SK-N-SH (cell line): ENCODE results near the gene MGAT5B. TPM values are rescaled to one million over a fixed set of nuclear protein-coding genes. Genes with fewer than 3 reads are reported as not detected.

Source experiments
- CTCF ChIA-PET: fragments of 300-600, 350-600 bp; formaldehyde crosslinking; extraction: SDS; loops from one replicate; lab custom pipeline; 2021; lab: Yijun Ruan, JAX
- POLR2A ChIA-PET: fragments of 350-600 bp; sonication (Branson Sonifier 250); formaldehyde crosslinking; extraction: SDS; loops from one replicate; lab custom pipeline; 2020; ENCODE audit warnings: antibody characterized with exemption, inconsistent platforms; lab: Yijun Ruan, JAX
- DNase-seq: peaks from one replicate; pipeline ENCODE4 v3.0.0; 2012
- H2AFZ ChIP-seq: fragments of 200-600 bp; sonication (generic); 2 replicates; pipeline ENCODE4 v1.8.1; 2016; ENCODE audit warnings: antibody characterized with exemption, mild to moderate bottlenecking, low read depth
- H3F3A ChIP-seq: fragments of 200-600 bp; sonication (generic); replicated peaks from 2 replicates; pipeline ENCODE3; 2016; ENCODE audit warnings: antibody characterized with exemption, mild to moderate bottlenecking; ENCODE audit not compliant: insufficient read depth
- H3K27ac ChIP-seq, 2 experiments: fragments of 200-500 bp in 1 of 2; fragments of 200-600 bp in 1 of 2; sonication (Bioruptor generic) in 1 of 2; sonication (generic), shearing (Covaris generic) in 1 of 2; 2 replicates each; pipeline versions ENCODE4 v1.5.1 to v1.6.1; 2014 to 2016; ENCODE audit warnings: low read depth in 2 of 2, inconsistent platforms in 1 of 2, low read length in 1 of 2, mild to moderate bottlenecking in 1 of 2, mixed read lengths in 1 of 2
- H3K27me3 ChIP-seq: fragments of 200-600 bp; sonication (generic), shearing (Covaris generic); 2 replicates; pipeline ENCODE4 v1.6.1; 2016; ENCODE audit warnings: mixed run types; ENCODE audit not compliant: insufficient read depth
- H3K36me3 ChIP-seq, 2 experiments: fragments of 200-500 bp in 1 of 2; fragments of 200-600 bp in 1 of 2; sonication (Bioruptor generic) in 1 of 2; sonication (generic) in 1 of 2; replicated peaks in 1 of 2; 2 replicates each; pipeline versions ENCODE3 to v1.5.1; 2014 to 2016; ENCODE audit warnings: low read length in 1 of 2, mild to moderate bottlenecking in 1 of 2; ENCODE audit not compliant: insufficient read depth in 2 of 2, control insufficient read depth in 1 of 2
- H3K4me1 ChIP-seq, 2 experiments: fragments of 200-500 bp in 1 of 2; fragments of 200-600 bp in 1 of 2; sonication (Bioruptor generic) in 1 of 2; sonication (generic), shearing (Covaris generic) in 1 of 2; 2 replicates each; pipeline versions ENCODE4 v1.5.1 to v1.6.1; 2014 to 2016; ENCODE audit warnings: low read depth in 1 of 2, low read length in 1 of 2, mixed run types in 1 of 2; ENCODE audit not compliant: insufficient read depth in 2 of 2, control insufficient read depth in 1 of 2
- H3K4me2 ChIP-seq: fragments of 200-600 bp; sonication (generic), shearing (Covaris generic); 2 replicates; pipeline ENCODE4 v1.6.1; 2017; ENCODE audit warnings: mixed run types
- H3K4me3 ChIP-seq, 2 experiments: fragments of 200-500 bp in 1 of 2; fragments of 200-600 bp in 1 of 2; sonication (Bioruptor generic) in 1 of 2; sonication (generic), shearing (Covaris generic) in 1 of 2; 2 replicates each; pipeline versions ENCODE4 v1.5.1 to v1.8.1; 2014 to 2016; ENCODE audit warnings: low read depth in 2 of 2, inconsistent platforms in 1 of 2, low read length in 1 of 2, mild to moderate bottlenecking in 1 of 2, mixed read lengths in 1 of 2, moderate library complexity in 1 of 2
- H3K79me2 ChIP-seq: fragments of 200-600 bp; sonication (generic); 2 replicates; pipeline ENCODE4 v1.8.1; 2017; ENCODE audit warnings: mild to moderate bottlenecking; ENCODE audit not compliant: insufficient read depth
- H3K9ac ChIP-seq: fragments of 200-600 bp; sonication (generic); 2 replicates; pipeline ENCODE4 v1.6.1; 2017; ENCODE audit warnings: mixed run types
- H3K9me2 ChIP-seq: fragments of 200-600 bp; sonication (generic); 2 replicates; pipeline ENCODE4 v1.6.1; 2017; ENCODE audit warnings: mixed run types
- H3K9me3 ChIP-seq: fragments of 200-600 bp; sonication (generic); 2 replicates; pipeline ENCODE4 v1.6.1; 2017; ENCODE audit warnings: mixed run types, mild to moderate bottlenecking, moderate library complexity
- H4K20me1 ChIP-seq: fragments of 200-600 bp; sonication (generic); 2 replicates; pipeline ENCODE4 v1.6.1; 2017; ENCODE audit warnings: mild to moderate bottlenecking, mixed run types; ENCODE audit not compliant: insufficient read depth
- EP300 ChIP-seq, 2 experiments: IDR thresholded peaks; 2 replicates each; pipeline versions ENCODE4 v1.4.0 to v1.6.1; 2012; ENCODE audit warnings: borderline replicate concordance in 1 of 2, low read depth in 1 of 2, low read length in 1 of 2
- FOSL2 ChIP-seq: IDR thresholded peaks from 2 replicates; pipeline ENCODE4 v1.4.0; 2012; ENCODE audit warnings: low read depth, mild to moderate bottlenecking, moderate library complexity, borderline replicate concordance
- FOXJ3 ChIP-seq: sonication (generic); formaldehyde crosslinking; IDR thresholded peaks from 2 replicates; pipeline ENCODE4 v1.5.1; 2020; ENCODE audit warnings: mild to moderate bottlenecking, missing genetic modification reagents
- GATA2 ChIP-seq: sonication (generic); formaldehyde crosslinking; IDR thresholded peaks from 2 replicates; pipeline ENCODE4 v1.5.0; 2020; ENCODE audit warnings: mild to moderate bottlenecking, missing genetic modification reagents
- JUND ChIP-seq: IDR thresholded peaks from 2 replicates; pipeline ENCODE4 v1.4.0; 2012
- POLR2AphosphoS5 ChIP-seq: IDR thresholded peaks from 2 replicates; pipeline ENCODE4 v1.6.1; 2012; ENCODE audit warnings: low read depth, low read length
- SIN3A ChIP-seq: IDR thresholded peaks from 2 replicates; pipeline ENCODE4 v1.6.1; 2012; ENCODE audit warnings: low read depth, mild to moderate bottlenecking, low read length, moderate library complexity, borderline replicate concordance
- SMC3 ChIP-seq: IDR thresholded peaks from 2 replicates; pipeline ENCODE4 v1.6.1; 2012; ENCODE audit warnings: low read depth, low read length, improper control_type of control experiment
- TAF1 ChIP-seq: IDR thresholded peaks from 2 replicates; pipeline ENCODE4 v1.6.1; 2012; ENCODE audit warnings: low read depth, mild to moderate bottlenecking, low read length, moderate library complexity, borderline replicate concordance
- TCF12 ChIP-seq: IDR thresholded peaks from 2 replicates; pipeline ENCODE4 v1.4.0; 2012
- TEAD4 ChIP-seq: IDR thresholded peaks from 2 replicates; pipeline ENCODE4 v1.4.0; 2012; ENCODE audit warnings: mild to moderate bottlenecking, borderline replicate concordance; ENCODE audit not compliant: insufficient read depth
- USF2 ChIP-seq: fragments of 150-350 bp; IDR thresholded peaks from 2 replicates; pipeline ENCODE4 v1.6.1; 2017; ENCODE audit warnings: antibody characterized with exemption, low read length, low read depth, borderline replicate concordance
- ZBTB33 ChIP-seq: IDR thresholded peaks from 2 replicates; pipeline ENCODE4 v1.4.0; 2012; ENCODE audit warnings: low read depth, borderline replicate concordance
- WGBS: methylation state at CpG from one replicate; pipeline ENCODE4 v1.1.6; 2017; ENCODE audit warnings: low lambda C conversion rate; 5-methylcytosine and 5-hydroxymethylcytosine counted together
- polyA plus RNA-seq, 3 experiments: library from polyadenylated mRNA; depleted of rRNA; stranded (reverse); fragments of >200 nt; gene quantifications; 2 replicates each; pipeline ENCODE4 v1.2.3, GENCODE V29; 2012
- TF ChIP-seq, protein P1 (sequence below): fragments of 150-350 bp; IDR thresholded peaks from 2 replicates; pipeline ENCODE4 v1.6.1; 2016; ENCODE audit warnings: mild to moderate bottlenecking, low read depth, low read length

MGAT5B gene
- polyA plus RNA-seq, 1 of the 3 experiments (the other 2 are of a cell fraction), result 13.8 TPM

DNA sequence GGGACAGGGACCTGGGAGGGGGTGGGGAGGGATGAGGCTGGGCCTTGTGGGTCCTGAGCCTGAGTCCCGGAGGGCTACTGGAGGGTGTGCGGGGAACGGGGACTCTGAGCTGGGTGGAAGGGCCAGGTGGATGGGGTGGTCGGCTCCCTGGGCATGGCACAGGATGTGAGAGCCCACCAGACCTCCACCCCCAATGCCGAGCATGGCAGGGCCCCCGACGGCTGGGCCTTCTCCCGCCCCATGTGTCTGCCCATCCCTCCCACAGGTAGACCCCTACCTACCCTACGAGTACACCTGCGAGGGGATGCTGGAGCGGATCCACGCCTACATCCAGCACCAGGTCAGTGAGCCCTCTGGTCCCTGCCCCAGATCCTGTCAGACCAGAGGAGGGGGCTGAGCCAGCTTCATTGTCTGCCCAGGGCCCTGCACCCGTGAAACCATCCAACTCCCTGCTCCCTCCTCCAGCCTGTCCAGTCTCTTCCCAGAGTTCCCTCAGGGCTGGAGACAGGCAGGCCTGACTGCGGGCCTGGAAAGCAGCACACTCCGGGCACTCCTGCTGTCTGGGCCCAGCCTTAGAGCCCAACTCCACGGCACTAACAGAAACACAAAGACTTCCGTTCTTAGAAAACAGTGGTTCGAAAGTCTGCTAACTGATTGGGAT lies 78.0 kb downstream of the MGAT5B start:
- peak; percentile 61 for DNase-seq
- Histone ChIP-seq H4K20me1 (no peaks in the 10 kb centered on the region), H3K4me2 (no peak overlapping the region), H3K36me3 (no peaks in the 10 kb centered on the region), H3K4me1 (peaks cover 0 to 11% of the 10 kb centered on the region in 2 experiments; a peak in 1 of 4 replicates), H2AFZ (no peak overlapping the region), H3K4me3 (no peak overlapping the region), H3K27ac (peak overlapping the region in 1 of 2 experiments; percentile 8; a peak in 1 of 4 replicates), H3K9me2 (no peaks in the 10 kb centered on the region), H3K9ac (no peak overlapping the region), H3K9me3 (no peaks in the 10 kb centered on the region), H3F3A (no peaks in the 10 kb centered on the region), H3K79me2 (no peaks in the 10 kb centered on the region), H3K27me3 (no peaks in the 10 kb centered on the region)
- CTCF ChIA-PET, result interaction anchor here (0.9 to 1.4 kb wide), 3 partner anchors 15 to 110 kb away, joined by 3 to 9 read pairs (median 5); partner anchors contain the start of gene MGAT5B
- TF ChIP-seq FOSL2, result no peak
- 87% methylated on average over 15 of the region's 18 CpGs for WGBS
- POLR2A ChIA-PET, result no interaction called here

DNA sequence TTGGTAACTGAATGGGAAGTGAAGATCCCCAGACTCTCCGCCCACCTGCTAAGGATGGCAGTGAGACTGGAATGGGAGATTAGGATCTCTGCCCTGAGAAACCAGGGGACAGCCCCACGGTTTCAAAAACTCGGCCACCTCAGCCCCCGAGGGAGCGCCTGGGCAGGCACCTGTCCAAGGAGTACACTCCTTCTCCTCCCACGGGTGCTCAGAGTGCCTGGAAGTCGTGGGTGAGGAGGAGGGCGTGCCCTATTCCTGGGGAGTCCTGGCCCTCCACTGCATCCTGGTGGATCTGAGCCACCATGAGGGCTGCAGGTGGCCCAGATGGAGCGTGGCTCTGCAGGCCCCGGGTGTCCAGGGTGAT lies 78.5 kb downstream of the MGAT5B start:
- Histone ChIP-seq H3K27me3 (no peaks in the 10 kb centered on the region), H3K27ac (peak overlapping the region in 1 of 2 experiments; percentile 8; a peak in 1 of 4 replicates), H3F3A (no peaks in the 10 kb centered on the region), H3K4me1 (peaks cover 0 to 11% of the 10 kb centered on the region in 2 experiments; a peak in 1 of 4 replicates), H3K9me3 (no peaks in the 10 kb centered on the region), H4K20me1 (no peaks in the 10 kb centered on the region), H2AFZ (no peak overlapping the region), H3K9ac (no peak overlapping the region), H3K4me2 (no peak overlapping the region), H3K36me3 (no peaks in the 10 kb centered on the region), H3K79me2 (no peaks in the 10 kb centered on the region), H3K4me3 (no peak overlapping the region), H3K9me2 (no peaks in the 10 kb centered on the region)
- DNase-seq, result no peak
- POLR2A ChIA-PET, result no interaction called here
- 78% methylated on average over 10 of the region's 10 CpGs for WGBS
- TF ChIP-seq GATA2 (CRISPR knock-in tag), result no peak
- no peak for TF ChIP-seq TCF12
- no peak for TF ChIP-seq ZBTB33
- TF ChIP-seq TEAD4, result no peak
- CTCF ChIA-PET, result no interaction called here

DNA sequence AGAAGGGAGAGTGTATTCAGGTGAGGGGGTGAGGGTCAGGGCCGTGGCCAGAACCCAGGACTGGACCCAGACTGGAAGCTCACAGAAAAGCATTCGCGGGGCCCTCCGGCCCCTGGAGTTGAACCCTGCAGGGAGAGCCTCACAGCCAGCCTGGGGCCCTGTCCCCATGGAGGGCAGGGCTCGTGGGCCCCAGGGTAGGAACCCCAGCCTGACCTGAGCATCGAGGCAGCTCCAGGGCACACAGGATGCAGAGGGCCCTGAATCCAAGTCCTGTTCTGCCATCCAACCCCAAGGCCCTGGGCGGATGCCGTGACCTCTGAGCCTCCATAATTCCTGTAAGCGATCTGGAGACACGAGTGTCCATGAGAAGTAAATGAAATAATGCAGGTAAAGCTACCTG lies 79.1 kb downstream of the MGAT5B start:
- POLR2A ChIA-PET, result no interaction called here
- CTCF ChIA-PET, result interaction anchor here (1.5 kb wide), 1 partner anchor 109 kb away, joined by 3 read pairs; no protein-coding TSS in a partner anchor
- DNase-seq, result no peak

More for the DNA sequence above, 79.1 kb downstream of the MGAT5B start:
- no peaks in the 10 kb centered on the region for H3K79me2 ChIP-seq
- H3K27me3 ChIP-seq, result no peaks in the 10 kb centered on the region
- no peaks in the 10 kb centered on the region for H3K9me2 ChIP-seq
- H3F3A ChIP-seq, result no peaks in the 10 kb centered on the region
- no peaks in the 10 kb centered on the region for H3K9me3 ChIP-seq
- WGBS, result 98% methylated on average over 5 of the region's 10 CpGs
- no peak overlapping the region for H3K4me2 ChIP-seq
- TF ChIP-seq GATA2 (CRISPR knock-in tag), result no peak
- no peak for TF ChIP-seq TCF12
- TF ChIP-seq TAF1, result no peak
- no peak for TF ChIP-seq POLR2AphosphoS5
- TF ChIP-seq JUND, result no peak
- no peak for TF ChIP-seq SMC3
- no peak for TF ChIP-seq EP300 (IDR thresholded peaks at IDR 0.05; ENCODE audit: borderline replicate concordance in 1 of 2, low read depth in 1 of 2, low read length in 1 of 2)
- TF ChIP-seq SIN3A, result no peak
- TF ChIP-seq, protein P1, sequence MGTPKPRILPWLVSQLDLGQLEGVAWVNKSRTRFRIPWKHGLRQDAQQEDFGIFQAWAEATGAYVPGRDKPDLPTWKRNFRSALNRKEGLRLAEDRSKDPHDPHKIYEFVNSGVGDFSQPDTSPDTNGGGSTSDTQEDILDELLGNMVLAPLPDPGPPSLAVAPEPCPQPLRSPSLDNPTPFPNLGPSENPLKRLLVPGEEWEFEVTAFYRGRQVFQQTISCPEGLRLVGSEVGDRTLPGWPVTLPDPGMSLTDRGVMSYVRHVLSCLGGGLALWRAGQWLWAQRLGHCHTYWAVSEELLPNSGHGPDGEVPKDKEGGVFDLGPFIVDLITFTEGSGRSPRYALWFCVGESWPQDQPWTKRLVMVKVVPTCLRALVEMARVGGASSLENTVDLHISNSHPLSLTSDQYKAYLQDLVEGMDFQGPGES, result no peak
- TF ChIP-seq USF2, result no peak
- TF ChIP-seq FOSL2, result no peak
- TF ChIP-seq FOXJ3, result no peak
- no peaks in the 10 kb centered on the region for H4K20me1 ChIP-seq
- H3K9ac ChIP-seq, result no peak overlapping the region
- H3K4me1 ChIP-seq, result peaks cover 0 to 11% of the 10 kb centered on the region in 2 experiments; a peak in 1 of 4 replicates
- H3K27ac ChIP-seq, result no peak overlapping the region
- no peak overlapping the region for H3K4me3 ChIP-seq
- H3K36me3 ChIP-seq, result no peaks in the 10 kb centered on the region
- no peak overlapping the region for H2AFZ ChIP-seq
